Endothelial cell of umbilical vein (primary cell): ENCODE data around the gene SMOC2. TPM values are rescaled to one million over a fixed set of nuclear protein-coding genes. Genes with fewer than 3 reads are reported as not detected.

Source experiments
- BruUV-seq: library from RNA; stranded (reverse); fragments of 400-500 nt; replicated peaks from 2 replicates; lab custom pipeline; 2021; lab: Mats Ljungman, UMichigan
- CTCF ChIA-PET: fragments of 300-600, 350-600 bp; sonication (Branson Sonifier 250); formaldehyde crosslinking; loops from one replicate; lab custom pipeline; 2021; ENCODE audit warnings: antibody characterized with exemption, inconsistent platforms; lab: Charles Lee
- POLR2A ChIA-PET: fragments of 300-600, 350-600 bp; sonication (Branson Sonifier 250); formaldehyde crosslinking; loops from one replicate; lab custom pipeline; 2021; ENCODE audit warnings: antibody characterized with exemption, inconsistent platforms; lab: Charles Lee
- DNase-seq: peaks from one replicate; pipeline ENCODE4 v3.0.0-alpha.2; 2011; ENCODE audit warnings: low read depth, low spot score
- FAIRE-seq: peaks from 2 replicates; lab custom pipeline; 2011; peaks lifted over from hg19 to GRCh38; lab: Jason Lieb, UNC
- H2AFZ ChIP-seq: 2 replicates; pipeline ENCODE4 v1.6.0; 2012; ENCODE audit warnings: low read depth, low read length, control low read depth, inconsistent platforms
- H3K27ac ChIP-seq: 2 replicates; pipeline ENCODE4 v1.5.1; 2011; ENCODE audit warnings: low read depth, mild to moderate bottlenecking, control low read depth, low read length, moderate library complexity; ENCODE audit not compliant: insufficient read depth
- H3K27me3 ChIP-seq, 2 experiments: 2 replicates each; pipeline versions ENCODE4 v1.6.0 to v1.6.1; 2011; ENCODE audit warnings: low read length in 2 of 2, mixed read lengths in 1 of 2; ENCODE audit not compliant: control insufficient read depth in 2 of 2, insufficient read depth in 2 of 2
- H3K36me3 ChIP-seq, 2 experiments: 2 replicates in 1 of 2; 3 replicates in 1 of 2; pipeline ENCODE4 v1.5.1; 2011; ENCODE audit warnings: low read length in 2 of 2, mild to moderate bottlenecking in 1 of 2, moderate library complexity in 1 of 2; ENCODE audit not compliant: control insufficient read depth in 2 of 2, insufficient read depth in 2 of 2; ENCODE audit errors: extremely low read depth in 1 of 2
- H3K4me1 ChIP-seq: 3 replicates; pipeline ENCODE4 v1.5.1; 2011; ENCODE audit warnings: mild to moderate bottlenecking, low read length; ENCODE audit not compliant: control insufficient read depth, insufficient read depth; ENCODE audit errors: extremely low read depth
- H3K4me2 ChIP-seq: 2 replicates; pipeline ENCODE4 v1.6.1; 2011; ENCODE audit warnings: low read length, control low read depth, mixed read lengths; ENCODE audit not compliant: insufficient read depth
- H3K4me3 ChIP-seq, 3 experiments: fragments of 200-600 bp in 1 of 3; sonication (generic), shearing (Covaris generic) in 1 of 3; replicated peaks in 1 of 3; 2 replicates each; pipeline ENCODE4 v1.5.1; 2011 to 2016; ENCODE audit warnings: control low read depth in 3 of 3, low read length in 3 of 3, mild to moderate bottlenecking in 2 of 3, inconsistent platforms in 1 of 3, low read depth in 1 of 3, moderate library complexity in 1 of 3; ENCODE audit not compliant: insufficient read depth in 1 of 3
- H3K79me2 ChIP-seq: 2 replicates; pipeline ENCODE4 v1.6.0; 2012; ENCODE audit warnings: low read length, inconsistent platforms; ENCODE audit not compliant: control insufficient read depth, insufficient read depth
- H3K9ac ChIP-seq: replicated peaks from 2 replicates; pipeline ENCODE3; 2011; ENCODE audit warnings: low read length, control low read depth; ENCODE audit not compliant: insufficient read depth; ENCODE audit errors: extremely low read depth
- H3K9me1 ChIP-seq: replicated peaks from 3 replicates; pipeline ENCODE4 v1.6.0; 2011; ENCODE audit warnings: mild to moderate bottlenecking, low read length; ENCODE audit not compliant: control insufficient read depth, insufficient read depth; ENCODE audit errors: extremely low read depth
- H3K9me3 ChIP-seq: replicated peaks from 2 replicates; pipeline ENCODE4 v1.5.1; 2012; ENCODE audit warnings: low read length, inconsistent platforms; ENCODE audit not compliant: control insufficient read depth, insufficient read depth
- H4K20me1 ChIP-seq: replicated peaks from 2 replicates; pipeline ENCODE3; 2011; ENCODE audit warnings: mild to moderate bottlenecking, low read length; ENCODE audit not compliant: control insufficient read depth, insufficient read depth; ENCODE audit errors: extremely low read depth
- CTCF ChIP-seq, 2 donors: IDR thresholded peaks; 1 replicate in 1 of 2; 2 replicates in 1 of 2; pipeline ENCODE4 v1.5.1; 2011; ENCODE audit warnings: low read length in 2 of 2, mild to moderate bottlenecking in 2 of 2, moderate library complexity in 2 of 2, control low read depth in 1 of 2, inconsistent platforms in 1 of 2, low read depth in 1 of 2; ENCODE audit not compliant: insufficient read depth in 1 of 2; ENCODE audit errors: extremely low read depth in 1 of 2
- EZH2 ChIP-seq: IDR thresholded peaks from 2 replicates; pipeline ENCODE4 v1.6.1; 2012; ENCODE audit warnings: borderline replicate concordance, low read depth, mild to moderate bottlenecking, moderate library complexity, low read length, inconsistent platforms; ENCODE audit not compliant: severe bottlenecking
- GATA2 ChIP-seq: IDR thresholded peaks from 2 replicates; pipeline ENCODE4 v1.7.0; 2011; ENCODE audit warnings: low read depth, mild to moderate bottlenecking, moderate library complexity, mixed read lengths, low read length; ENCODE audit not compliant: insufficient read length, insufficient read depth
- JUN ChIP-seq: IDR thresholded peaks from 2 replicates; pipeline ENCODE4 v1.6.1; 2011; ENCODE audit warnings: borderline replicate concordance, low read depth; ENCODE audit not compliant: insufficient read length, insufficient read depth
- MYC ChIP-seq: IDR thresholded peaks from one replicate; pipeline ENCODE4 v1.6.1; 2011; ENCODE audit warnings: mild to moderate bottlenecking, low read depth, low read length
- POLR2A ChIP-seq: IDR thresholded peaks from 2 replicates; pipeline ENCODE4 v1.6.1; 2012; ENCODE audit warnings: low read depth, mild to moderate bottlenecking, control low read depth, low read length
- POLR2AphosphoS5 ChIP-seq: IDR thresholded peaks from 2 replicates; pipeline ENCODE4 v1.6.1; 2012; ENCODE audit warnings: low read depth, mild to moderate bottlenecking, control low read depth, low read length, moderate library complexity; ENCODE audit not compliant: insufficient read depth
- dilution Hi-C: fragments of 300-500 bp; cut with MboI; formaldehyde crosslinking; loops from one replicate; pipeline ENCODE4 v1.15.0; 2019; ENCODE audit warnings: low sequenced_read_pairs; ENCODE audit not compliant: extremely low pct_ligation_motif_present
- intact Hi-C: fragments of 100-400 bp; cut with micrococcal nuclease; formaldehyde crosslinking; loops from one replicate; pipeline ENCODE4 v1.10.0; 2022
- polyA plus RNA-seq, 4 experiments: library from polyadenylated mRNA; depleted of rRNA in 3 of 4; stranded (reverse) in 3 of 4; unstranded in 1 of 4; fragments of >200 nt; gene quantifications; 2 replicates each; pipeline versions ENCODE4 v1.2.1 to v1.2.3, GENCODE V29; 2011 to 2012; ENCODE audit warnings: missing spikeins in 1 of 4
- total RNA-seq: library from RNA; stranded (reverse); gene quantifications from 2 replicates; pipeline ENCODE4 v1.2.3, GENCODE V29; 2021

The SMOC2 gene
- total and polyA plus RNA-seq, 2 donors (not counting 3 experiments of a cell fraction or from before 2014, with no cell fraction given) = not detected

GRCh38 chr6:168394606-168395005 lies 46.4 kb upstream of the SMOC2 start:
- no peaks in the 10 kb centered on the region for H3K27me3 ChIP-seq
- FAIRE-seq (no peak), DNase-seq (no peak)
- no peak overlapping the region for H3K9ac ChIP-seq
- no peak overlapping the region for H2AFZ ChIP-seq
- POLR2A ChIA-PET = no interaction called here
- H3K9me1 ChIP-seq = no peaks in the 10 kb centered on the region
- dilution Hi-C loops = no loop called here
- intact Hi-C loops = no loop called here
- H3K9me3 ChIP-seq = peaks cover 2% of the 10 kb centered on the region
- H3K4me2 ChIP-seq = no peak overlapping the region
- H3K4me1 ChIP-seq = no peaks in the 10 kb centered on the region
- CTCF ChIA-PET = no interaction called here
- no peak overlapping the region for H3K27ac ChIP-seq
- BruUV-seq = no TSS peak
- no peaks in the 10 kb centered on the region for H3K36me3 ChIP-seq
- H4K20me1 ChIP-seq = no peaks in the 10 kb centered on the region
- no peak overlapping the region for H3K4me3 ChIP-seq
- no peaks in the 10 kb centered on the region for H3K79me2 ChIP-seq
- TF ChIP-seq CTCF (IDR thresholded peaks at IDR 0.05; ENCODE audit: extremely low read depth in 1 of 2, insufficient read depth in 1 of 2, low read depth in 1 of 2, low read length in 2 of 2) (no peak), JUN (no peak), POLR2AphosphoS5 (no peak), EZH2 (no peak), POLR2A (no peak)

- dilution Hi-C loops (no loop called here), intact Hi-C loops (no loop called here)
- Histone ChIP-seq H3K9me3 (peaks cover 2% of the 10 kb centered on the region), H3K9me1 (no peaks in the 10 kb centered on the region), H3K4me3 (no peak overlapping the region), H3K27ac (no peak overlapping the region), H3K4me2 (no peak overlapping the region), H3K4me1 (no peaks in the 10 kb centered on the region), H3K27me3 (no peaks in the 10 kb centered on the region), H4K20me1 (no peaks in the 10 kb centered on the region), H3K36me3 (no peaks in the 10 kb centered on the region), H3K79me2 (no peaks in the 10 kb centered on the region), H3K9ac (no peak overlapping the region), H2AFZ (no peak overlapping the region)
- FAIRE-seq (no peak), DNase-seq (no peak)
- TF ChIP-seq GATA2 = no peak
- TF ChIP-seq MYC = no peak
- no peak for TF ChIP-seq EZH2
- TF ChIP-seq POLR2A = no peak
- TF ChIP-seq CTCF (IDR thresholded peaks at IDR 0.05; ENCODE audit: extremely low read depth in 1 of 2, insufficient read depth in 1 of 2, low read depth in 1 of 2, low read length in 2 of 2) = no peak
- BruUV-seq = no TSS peak
- POLR2A ChIA-PET = no interaction called here
- CTCF ChIA-PET = no interaction called here
Measured at GRCh38 chr6:168395983-168396382, 45.0 kb upstream of the SMOC2 start.
